Measurements from ENCODE around the gene JAK1.

Gene JAK1

GRCh38 chr1:64898107-64898861, 68.1 kb downstream of the JAK1 start:
- TF ChIP-seq CTCF (conservative IDR thresholded peaks at IDR 0.05; ENCODE audit: low read depth, low read length) = no peak
- H3K4me3 ChIP-seq (ENCODE audit: low read length) = no peak overlapping the region
- DNase-seq (ENCODE audit: low read depth) = peak; percentile 84

- DNase-seq (ENCODE audit: low read depth) = no peak
Measured at GRCh38 chr1:64896551-64896950, 69.8 kb downstream of the JAK1 start.

GRCh38 chr1:64895500-64895899, 70.8 kb downstream of the JAK1 start:
- no peak for DNase-seq (ENCODE audit: low read depth)
- TF ChIP-seq CTCF (conservative IDR thresholded peaks at IDR 0.05; ENCODE audit: low read depth, low read length) = no peak

More at GRCh38 chr1:64896551-64896950, 69.8 kb downstream of the JAK1 start:
- no peak overlapping the region for H3K4me3 ChIP-seq (ENCODE audit: low read length)
- TF ChIP-seq CTCF (conservative IDR thresholded peaks at IDR 0.05; ENCODE audit: low read depth, low read length) = no peak

GRCh38 chr1:64894438-64895196, 71.7 kb downstream of the JAK1 start:
- no peak for TF ChIP-seq CTCF (conservative IDR thresholded peaks at IDR 0.05; ENCODE audit: low read depth, low read length)
- DNase-seq (ENCODE audit: low read depth) = no peak

More at GRCh38 chr1:64895500-64895899, 70.8 kb downstream of the JAK1 start:
- H3K4me3 ChIP-seq (ENCODE audit: low read length) = no peak overlapping the region

GRCh38 chr1:64893921-64894320, 72.4 kb downstream of the JAK1 start:
- TF ChIP-seq CTCF (conservative IDR thresholded peaks at IDR 0.05; ENCODE audit: low read depth, low read length) = no peak
- DNase-seq (ENCODE audit: low read depth) = no peak
- H3K4me3 ChIP-seq (ENCODE audit: low read length) = no peak overlapping the region

More at GRCh38 chr1:64894438-64895196, 71.7 kb downstream of the JAK1 start:
- H3K4me3 ChIP-seq (ENCODE audit: low read length) = no peak overlapping the region

- DNase-seq (ENCODE audit: low read depth) = no peak
- TF ChIP-seq CTCF (conservative IDR thresholded peaks at IDR 0.05; ENCODE audit: low read depth, low read length) = no peak
- H3K4me3 ChIP-seq (ENCODE audit: low read length) = no peak overlapping the region
Measured at GRCh38 chr1:64892576-64893573, 73.5 kb downstream of the JAK1 start.

Measured in retinal pigment epithelial cell (primary cell).